ENCODE data around the gene OR5I1.
"Not testable (repeated sequence)": the region's sequence is repeated elsewhere in the genome, so short reads cannot be mapped to it uniquely, and the experiment has no call there.

OR5I1 gene

DNA sequence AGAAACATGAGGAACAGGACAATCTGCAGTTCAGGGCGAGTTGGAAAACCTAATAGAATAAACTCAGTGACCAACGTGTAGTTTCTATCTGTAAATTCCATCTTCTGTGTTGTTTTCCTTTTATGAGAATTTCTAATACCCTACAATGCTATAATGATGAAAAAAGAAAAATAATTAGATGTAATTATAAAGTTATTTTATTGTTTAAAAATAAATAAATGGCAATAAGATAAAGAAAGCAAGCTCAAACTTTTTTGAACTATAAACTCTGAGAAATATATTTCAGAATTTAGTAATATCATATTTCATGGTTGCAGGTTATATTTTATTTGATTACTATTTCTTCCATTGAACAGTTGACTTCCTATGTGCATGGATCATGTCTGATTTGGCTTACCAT, at the start of gene OR5I1:
Gene OR5I1, minus strand, starts transcription at position 101 of the 400 bp plus-strand sequence. Its CDS starts 0 bp downstream, at position 101.
- no peak for FAIRE-seq

- FAIRE-seq: no peak
Measured at GRCh38 chr11:55970935-55971334, 34.7 kb upstream of the OR5I1 start.

DNA sequence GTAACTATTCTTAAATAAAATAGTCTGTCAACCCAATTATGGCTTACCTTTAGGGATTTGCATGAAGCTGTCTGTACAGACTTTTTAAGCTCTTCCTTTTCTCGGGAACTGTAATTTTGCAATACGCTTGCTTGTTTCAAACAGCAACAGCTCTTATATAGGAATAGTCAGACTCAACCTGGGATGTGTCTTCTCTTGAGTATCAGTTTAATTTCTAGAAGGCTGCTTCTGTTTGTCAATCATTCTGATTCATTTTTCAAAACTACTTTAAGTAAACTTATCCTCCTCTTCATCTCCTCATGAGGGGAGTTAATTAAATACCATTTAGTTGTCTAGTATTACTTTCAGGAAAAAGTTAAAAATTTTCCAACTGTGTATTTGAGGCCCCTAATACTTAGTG, 33.6 kb upstream of the OR5I1 start, which contains the start of gene OR10AG1:
Gene OR10AG1, minus strand, starts transcription at position 101 of the 400 bp plus-strand sequence. Its CDS starts 38 bp downstream, at position 63.
- FAIRE-seq: no peak

- no peak for FAIRE-seq
Measured at GRCh38 chr11:55967914-55968313, 31.7 kb upstream of the OR5I1 start.

DNA sequence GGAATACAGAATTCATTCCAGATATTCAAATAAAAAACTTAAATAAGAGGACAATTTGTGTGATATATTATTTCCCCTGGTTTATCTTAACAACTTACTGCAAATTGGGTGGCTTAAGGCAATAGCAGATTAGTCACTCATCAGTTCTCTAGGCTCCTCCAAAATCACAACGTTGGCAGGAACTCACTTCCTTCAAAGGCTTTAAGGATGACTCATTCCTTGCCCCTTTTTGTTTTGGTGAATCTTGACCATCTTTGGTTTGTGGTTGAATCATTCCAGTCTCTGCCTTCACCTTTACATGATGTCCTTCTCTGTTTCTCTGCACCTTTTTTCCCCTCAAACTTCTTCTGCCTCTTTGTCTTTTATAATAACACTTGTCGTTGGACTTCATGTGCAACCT, 30.2 kb upstream of the OR5I1 start:
- FAIRE-seq: no peak

DNA sequence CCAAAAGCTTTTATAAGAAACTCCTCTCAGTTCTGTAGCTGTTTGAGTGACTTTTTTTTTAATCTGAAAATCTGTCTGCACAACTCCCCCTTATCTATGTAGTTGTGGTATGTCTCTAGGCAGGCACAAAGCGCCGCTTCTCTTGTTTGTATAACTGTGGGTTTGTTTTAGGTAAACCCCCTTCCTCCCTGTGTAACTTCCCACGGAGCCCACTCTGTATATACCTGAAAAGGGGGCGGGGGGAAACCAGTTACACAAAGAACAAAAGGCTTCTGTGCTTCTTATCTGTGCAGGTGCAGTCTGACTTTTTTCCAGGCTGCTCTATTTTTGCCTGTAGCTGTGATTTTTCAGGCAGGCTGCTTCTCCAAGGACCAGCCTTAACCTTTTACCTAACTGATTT, 20.3 kb upstream of the OR5I1 start:
- no peak for FAIRE-seq

GRCh38 chr11:55949330-55949729, 13.1 kb upstream of the OR5I1 start:
- no peak for FAIRE-seq

DNA sequence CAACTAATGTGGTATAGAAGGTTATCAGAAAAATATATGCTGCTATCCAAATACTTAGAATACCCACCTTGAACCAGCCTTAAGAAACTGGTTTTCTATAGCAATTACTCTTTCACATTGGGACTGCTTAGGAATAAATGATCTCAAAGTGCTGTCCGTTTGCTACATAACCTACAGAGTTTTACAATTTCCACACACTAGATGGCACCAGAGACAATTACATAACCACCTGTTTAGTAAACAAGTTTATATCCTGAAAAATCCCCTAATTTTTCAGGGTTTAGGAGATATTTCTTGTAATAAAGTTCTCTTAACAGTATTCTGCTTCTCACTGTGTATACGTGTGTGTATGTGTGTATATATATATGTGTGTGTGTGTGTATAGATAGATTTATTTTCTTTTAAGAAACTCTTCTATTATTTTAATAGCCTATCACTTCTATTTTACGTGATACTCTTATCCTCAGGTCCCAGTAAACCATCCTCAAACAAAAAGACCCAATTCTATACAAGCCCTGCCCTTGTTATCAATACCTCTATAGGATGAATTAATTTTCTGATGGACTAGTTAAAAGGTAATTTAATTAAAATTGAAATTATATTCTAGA, 6.7 kb upstream of the OR5I1 start:
- peak; percentile 94 for FAIRE-seq

GRCh38 chr11:55920537-55920936, 15.7 kb downstream of the OR5I1 start:
- no peak for FAIRE-seq

GRCh38 chr11:55914482-55914881, 21.7 kb downstream of the OR5I1 start, which contains the start of gene OR5W2:
Gene OR5W2 (minus strand): TSS chr11:55914582. CDS start chr11:55914582, 0 bp downstream.
- no peak for FAIRE-seq

DNA sequence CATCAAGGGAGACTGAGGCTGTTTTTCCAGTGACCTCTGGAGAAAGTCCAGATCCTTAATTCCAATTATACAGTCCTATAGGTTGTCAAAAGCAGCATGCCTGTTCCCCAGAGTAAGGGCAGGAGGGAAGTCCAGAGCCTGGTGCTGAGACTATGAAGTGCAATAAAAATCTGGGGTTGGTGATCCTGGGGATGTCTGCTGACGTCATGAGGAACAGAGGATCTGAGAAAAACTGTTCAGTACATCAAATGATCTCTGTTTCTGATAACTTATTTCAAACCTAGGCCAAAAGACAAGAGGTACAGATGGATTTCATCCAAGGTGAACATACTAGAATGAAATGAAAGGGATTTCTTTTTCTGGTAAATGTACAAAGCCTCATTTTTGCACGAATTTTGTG, 33.9 kb downstream of the OR5I1 start:
- FAIRE-seq: no peak

DNA sequence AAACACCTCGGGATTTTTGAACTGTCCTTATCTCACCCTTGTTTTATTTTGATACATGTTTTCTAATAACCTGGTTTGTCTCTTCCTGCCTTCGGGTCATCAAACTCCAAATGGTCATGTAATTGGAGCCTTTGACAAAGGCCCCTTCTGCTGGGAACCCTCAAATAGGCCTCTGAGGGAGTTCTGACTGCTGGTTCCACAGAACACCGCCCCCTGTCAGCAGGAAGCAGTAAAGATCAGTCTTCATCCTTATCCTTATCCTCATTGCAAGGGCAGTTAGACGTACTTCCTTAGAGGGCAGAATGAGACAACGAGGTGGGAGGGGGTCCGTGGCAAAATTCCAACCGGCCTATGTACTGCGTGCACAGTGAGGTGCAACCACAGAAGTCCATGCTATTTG, 41.0 kb downstream of the OR5I1 start:
- no peak for FAIRE-seq

DNA sequence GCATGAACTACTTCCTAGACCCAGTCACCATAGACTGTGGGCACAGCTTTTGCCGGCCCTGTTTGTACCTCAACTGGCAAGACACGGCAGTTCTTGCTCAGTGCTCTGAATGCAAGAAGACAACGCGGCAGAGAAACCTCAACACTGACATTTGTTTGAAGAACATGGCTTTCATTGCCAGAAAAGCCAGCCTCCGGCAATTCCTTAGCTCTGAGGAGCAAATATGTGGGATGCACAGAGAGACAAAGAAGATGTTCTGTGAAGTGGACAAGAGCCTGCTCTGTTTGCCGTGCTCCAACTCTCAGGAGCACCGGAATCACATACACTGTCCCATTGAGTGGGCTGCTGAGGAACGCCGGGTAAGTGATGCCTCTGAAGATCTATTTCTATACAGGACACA, 50.7 kb downstream of the OR5I1 start:
- FAIRE-seq: not testable (repeated sequence)

Measured in islet of Langerhans (tissue), 1 donor.